BLaER1 (cell line): ENCODE measurements around the gene CCDC169.

Experiments
- H3K27ac ChIP-seq: shearing (Covaris generic); formaldehyde crosslinking; 2 replicates; pipeline ENCODE4 v1.8.1; 2022
- H3K27me3 ChIP-seq: shearing (Covaris generic); formaldehyde crosslinking; 2 replicates; pipeline ENCODE4 v1.8.1; 2022
- H3K36me3 ChIP-seq: shearing (Covaris generic); formaldehyde crosslinking; 2 replicates; pipeline ENCODE4 v1.8.1; 2022
- H3K4me1 ChIP-seq: shearing (Covaris generic); formaldehyde crosslinking; 2 replicates; pipeline ENCODE4 v1.8.1; 2022
- H3K4me2 ChIP-seq: shearing (Covaris generic); formaldehyde crosslinking; 2 replicates; pipeline ENCODE4 v1.8.1; 2022
- H3K4me3 ChIP-seq: shearing (Covaris generic); formaldehyde crosslinking; 2 replicates; pipeline ENCODE4 v1.8.1; 2022
- H3K9ac ChIP-seq: shearing (Covaris generic); formaldehyde crosslinking; 2 replicates; pipeline ENCODE4 v1.8.1; 2022
- H3K9me3 ChIP-seq: shearing (Covaris generic); formaldehyde crosslinking; 2 replicates; pipeline ENCODE4 v1.8.1; 2022
- H4K20me1 ChIP-seq: shearing (Covaris generic); formaldehyde crosslinking; 2 replicates; pipeline ENCODE4 v1.8.1; 2022
- Cebpa-rat ChIP-seq: shearing (Covaris generic); IDR thresholded peaks from 2 replicates; pipeline ENCODE4 v1.8.1; 2022

The CCDC169 gene

GRCh38 chr13:36275190-36276002 lies 22.2 kb downstream of the CCDC169 start:
- no peak for TF ChIP-seq Cebpa-rat
- Histone ChIP-seq H3K9me3 (no peaks in the 10 kb centered on the region), H3K9ac (no peak overlapping the region), H3K27ac (no peak overlapping the region), H3K36me3 (no peaks in the 10 kb centered on the region), H3K4me3 (no peak overlapping the region), H3K4me2 (no peak overlapping the region), H3K27me3 (no peaks in the 10 kb centered on the region), H3K4me1 (peaks cover 6% of the 10 kb centered on the region; the same call in 1 of the 2 replicates), H4K20me1 (no peaks in the 10 kb centered on the region)

GRCh38 chr13:36273431-36273830 lies 24.2 kb downstream of the CCDC169 start:
- H3K27me3 ChIP-seq: no peaks in the 10 kb centered on the region
- no peaks in the 10 kb centered on the region for H3K36me3 ChIP-seq
- no peak overlapping the region for H3K4me3 ChIP-seq
- no peak overlapping the region for H3K4me2 ChIP-seq
- no peak overlapping the region for H3K9ac ChIP-seq
- H3K27ac ChIP-seq: no peak overlapping the region
- no peak for TF ChIP-seq Cebpa-rat
- H4K20me1 ChIP-seq: no peaks in the 10 kb centered on the region
- H3K4me1 ChIP-seq: peaks cover 6% of the 10 kb centered on the region; the same call in 1 of the 2 replicates
- no peaks in the 10 kb centered on the region for H3K9me3 ChIP-seq

GRCh38 chr13:36261976-36262375 lies 35.6 kb downstream of the CCDC169 start:
- H3K9me3 ChIP-seq: peaks cover 16% of the 10 kb centered on the region
- H3K4me1 ChIP-seq: no peaks in the 10 kb centered on the region
- H3K27ac ChIP-seq: no peak overlapping the region
- no peak for TF ChIP-seq Cebpa-rat
- H3K4me3 ChIP-seq: no peak overlapping the region
- no peaks in the 10 kb centered on the region for H4K20me1 ChIP-seq
- H3K4me2 ChIP-seq: no peak overlapping the region
- no peaks in the 10 kb centered on the region for H3K27me3 ChIP-seq
- H3K36me3 ChIP-seq: no peaks in the 10 kb centered on the region
- H3K9ac ChIP-seq: no peak overlapping the region

- Histone ChIP-seq H3K4me2 (no peak overlapping the region), H3K27ac (no peak overlapping the region), H3K4me1 (no peaks in the 10 kb centered on the region), H3K9me3 (peaks cover 16% of the 10 kb centered on the region), H4K20me1 (no peaks in the 10 kb centered on the region), H3K36me3 (no peaks in the 10 kb centered on the region), H3K4me3 (no peak overlapping the region), H3K9ac (no peak overlapping the region), H3K27me3 (no peaks in the 10 kb centered on the region)
- TF ChIP-seq Cebpa-rat: no peak
These were observed 36.6 kb downstream of the CCDC169 start for GRCh38 chr13:36261011-36261410.

GRCh38 chr13:36259361-36260137 lies 38.1 kb downstream of the CCDC169 start:
- no peaks in the 10 kb centered on the region for H4K20me1 ChIP-seq
- H3K4me2 ChIP-seq: no peak overlapping the region
- no peak overlapping the region for H3K4me3 ChIP-seq
- no peaks in the 10 kb centered on the region for H3K27me3 ChIP-seq
- H3K4me1 ChIP-seq: no peaks in the 10 kb centered on the region
- no peak overlapping the region for H3K27ac ChIP-seq
- TF ChIP-seq Cebpa-rat: no peak
- H3K36me3 ChIP-seq: no peaks in the 10 kb centered on the region
- H3K9ac ChIP-seq: no peak overlapping the region
- peaks cover 16% of the 10 kb centered on the region for H3K9me3 ChIP-seq

GRCh38 chr13:36258831-36259230 lies 38.8 kb downstream of the CCDC169 start:
- Histone ChIP-seq H3K4me2 (no peak overlapping the region), H3K27ac (no peak overlapping the region), H3K4me1 (no peaks in the 10 kb centered on the region), H4K20me1 (no peaks in the 10 kb centered on the region), H3K4me3 (no peak overlapping the region), H3K36me3 (no peaks in the 10 kb centered on the region), H3K9ac (no peak overlapping the region), H3K9me3 (peaks cover 16% of the 10 kb centered on the region), H3K27me3 (no peaks in the 10 kb centered on the region)
- no peak for TF ChIP-seq Cebpa-rat

GRCh38 chr13:36251526-36251925 lies 46.1 kb downstream of the CCDC169 start:
- Histone ChIP-seq H4K20me1 (no peaks in the 10 kb centered on the region), H3K9ac (no peak overlapping the region), H3K36me3 (no peaks in the 10 kb centered on the region), H3K4me1 (no peaks in the 10 kb centered on the region), H3K9me3 (peaks cover 12% of the 10 kb centered on the region), H3K27ac (no peak overlapping the region), H3K4me2 (no peak overlapping the region), H3K27me3 (no peaks in the 10 kb centered on the region), H3K4me3 (no peak overlapping the region)
- no peak for TF ChIP-seq Cebpa-rat

- H3K9me3 ChIP-seq: peaks cover 17% of the 10 kb centered on the region
- no peak overlapping the region for H3K27ac ChIP-seq
- no peak for TF ChIP-seq Cebpa-rat
- no peaks in the 10 kb centered on the region for H3K36me3 ChIP-seq
- no peak overlapping the region for H3K9ac ChIP-seq
- no peak overlapping the region for H3K4me2 ChIP-seq
- H3K4me3 ChIP-seq: no peak overlapping the region
- no peaks in the 10 kb centered on the region for H3K4me1 ChIP-seq
- H4K20me1 ChIP-seq: no peaks in the 10 kb centered on the region
- H3K27me3 ChIP-seq: no peaks in the 10 kb centered on the region
These were observed 46.6 kb downstream of the CCDC169 start for GRCh38 chr13:36251017-36251416.

GRCh38 chr13:36248700-36249099 lies 48.9 kb downstream of the CCDC169 start:
- H3K9me3 ChIP-seq: peaks cover 17% of the 10 kb centered on the region
- no peak for TF ChIP-seq Cebpa-rat
- no peaks in the 10 kb centered on the region for H3K4me1 ChIP-seq
- H3K4me2 ChIP-seq: no peak overlapping the region
- no peak overlapping the region for H3K9ac ChIP-seq
- no peak overlapping the region for H3K4me3 ChIP-seq
- H3K36me3 ChIP-seq: no peaks in the 10 kb centered on the region
- H4K20me1 ChIP-seq: no peaks in the 10 kb centered on the region
- no peak overlapping the region for H3K27ac ChIP-seq
- no peaks in the 10 kb centered on the region for H3K27me3 ChIP-seq

- Histone ChIP-seq H3K27ac (no peak overlapping the region), H3K27me3 (no peaks in the 10 kb centered on the region), H4K20me1 (no peaks in the 10 kb centered on the region), H3K4me1 (no peaks in the 10 kb centered on the region), H3K9ac (no peak overlapping the region), H3K4me2 (no peak overlapping the region), H3K9me3 (peaks cover 17% of the 10 kb centered on the region), H3K36me3 (no peaks in the 10 kb centered on the region), H3K4me3 (no peak overlapping the region)
- no peak for TF ChIP-seq Cebpa-rat
These were observed 52.6 kb downstream of the CCDC169 start for GRCh38 chr13:36244990-36245389.
